Uterus (tissue), 4 donors: Measurements from ENCODE around the gene SLC35F1. TPM values are rescaled to one million over a fixed set of nuclear protein-coding genes. Genes with fewer than 3 reads are reported as not detected.

Experiments
- DNase-seq, 2 donors: peaks; one replicate each; pipeline ENCODE4 v3.0.0-alpha.2; 2019 to 2020
- H3K27ac ChIP-seq, 2 donors: fragments of 200-600 bp; sonication (generic); 1 replicate in 1 of 2; 2 replicates in 1 of 2; pipeline ENCODE4 v1.5.1; 2016 to 2018
- H3K27me3 ChIP-seq, 2 donors: fragments of 200-600 bp; sonication (generic); one replicate each; pipeline ENCODE4 v1.5.1; 2018 to 2019; ENCODE audit warnings: control low read depth in 1 of 2
- H3K36me3 ChIP-seq, 2 donors: fragments of 200-600 bp; sonication (generic); one replicate each; pipeline ENCODE4 v1.5.1; 2019; ENCODE audit warnings: control low read depth in 1 of 2
- H3K4me1 ChIP-seq, 2 donors: fragments of 200-600 bp; sonication (generic); one replicate each; pipeline ENCODE4 v1.5.1; 2018 to 2019; ENCODE audit warnings: control low read depth in 1 of 2
- H3K4me3 ChIP-seq, 2 donors: fragments of 200-600 bp; sonication (generic); 1 replicate in 1 of 2; 2 replicates in 1 of 2; pipeline ENCODE4 v1.5.1; 2018 to 2019; ENCODE audit warnings: mild to moderate bottlenecking in 1 of 2
- H3K9me3 ChIP-seq, 2 donors: fragments of 200-600 bp; sonication (generic); one replicate each; pipeline ENCODE4 v1.5.1; 2019; ENCODE audit warnings: control low read depth in 1 of 2
- POLR2A ChIP-seq, 2 donors: fragments of 450-650 bp; IDR thresholded peaks; one replicate each; pipeline ENCODE4 v1.6.1; 2016; ENCODE audit warnings: antibody characterized with exemption in 2 of 2, mild to moderate bottlenecking in 1 of 2, moderate library complexity in 1 of 2
- intact Hi-C: fragments of 100-400 bp; cut with DNase I; formaldehyde crosslinking; loops from one replicate; pipeline ENCODE4 v1.15.1; 2023; ENCODE audit warnings: low total_unique reads
- total RNA-seq, 4 donors: library from RNA; depleted of rRNA in 3 of 4; stranded (reverse); fragments of >200 nt in 3 of 4; gene quantifications; one replicate each; pipeline versions ENCODE4 v1.1.0 to v1.2.4, GENCODE V29; 2014 to 2023
- TF ChIP-seq, protein P1 (sequence below), 4 experiments: fragments of 200-600 bp in 2 of 4; fragments of 450-650 bp in 2 of 4; sonication (generic) in 2 of 4; IDR thresholded peaks; one replicate each; pipeline ENCODE4 v1.5.1; 2016 to 2019; ENCODE audit warnings: antibody characterized with exemption in 4 of 4, mild to moderate bottlenecking in 2 of 4, moderate library complexity in 1 of 4
- donor health status: DM: yes; HTN: yes; CAD: no.

SLC35F1 gene
- total RNA-seq, 4 donors from 2014 or later = 1.0 to 12.1 (median 9.7) TPM

- Histone ChIP-seq H3K4me3 (no peak overlapping the region), H3K27ac (no peak overlapping the region), H3K4me1 (no peaks in the 10 kb centered on the region), H3K9me3 (no peaks in the 10 kb centered on the region), H3K27me3 (no peaks in the 10 kb centered on the region), H3K36me3 (no peaks in the 10 kb centered on the region)
- intact Hi-C loops = no loop called here
- DNase-seq = no peak
- TF ChIP-seq, protein P1, sequence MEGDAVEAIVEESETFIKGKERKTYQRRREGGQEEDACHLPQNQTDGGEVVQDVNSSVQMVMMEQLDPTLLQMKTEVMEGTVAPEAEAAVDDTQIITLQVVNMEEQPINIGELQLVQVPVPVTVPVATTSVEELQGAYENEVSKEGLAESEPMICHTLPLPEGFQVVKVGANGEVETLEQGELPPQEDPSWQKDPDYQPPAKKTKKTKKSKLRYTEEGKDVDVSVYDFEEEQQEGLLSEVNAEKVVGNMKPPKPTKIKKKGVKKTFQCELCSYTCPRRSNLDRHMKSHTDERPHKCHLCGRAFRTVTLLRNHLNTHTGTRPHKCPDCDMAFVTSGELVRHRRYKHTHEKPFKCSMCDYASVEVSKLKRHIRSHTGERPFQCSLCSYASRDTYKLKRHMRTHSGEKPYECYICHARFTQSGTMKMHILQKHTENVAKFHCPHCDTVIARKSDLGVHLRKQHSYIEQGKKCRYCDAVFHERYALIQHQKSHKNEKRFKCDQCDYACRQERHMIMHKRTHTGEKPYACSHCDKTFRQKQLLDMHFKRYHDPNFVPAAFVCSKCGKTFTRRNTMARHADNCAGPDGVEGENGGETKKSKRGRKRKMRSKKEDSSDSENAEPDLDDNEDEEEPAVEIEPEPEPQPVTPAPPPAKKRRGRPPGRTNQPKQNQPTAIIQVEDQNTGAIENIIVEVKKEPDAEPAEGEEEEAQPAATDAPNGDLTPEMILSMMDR (IDR thresholded peaks at IDR 0.05) = no peak
- TF ChIP-seq POLR2A (IDR thresholded peaks at IDR 0.05) = no peak
These were observed 316.3 kb downstream of the SLC35F1 start for GRCh38 chr6:118223316-118223715.

GRCh38 chr6:118228886-118229285 lies 321.8 kb downstream of the SLC35F1 start:
- no peak for TF ChIP-seq POLR2A (IDR thresholded peaks at IDR 0.05)
- TF ChIP-seq, protein P1 (IDR thresholded peaks at IDR 0.05) = no peak
- Histone ChIP-seq H3K27ac (no peak overlapping the region), H3K27me3 (no peaks in the 10 kb centered on the region), H3K4me3 (no peak overlapping the region), H3K9me3 (no peaks in the 10 kb centered on the region), H3K36me3 (no peaks in the 10 kb centered on the region), H3K4me1 (no peaks in the 10 kb centered on the region)
- intact Hi-C loops = no loop called here
- no peak for DNase-seq

- H3K9me3 ChIP-seq = no peaks in the 10 kb centered on the region
- no peaks in the 10 kb centered on the region for H3K36me3 ChIP-seq
- H3K4me1 ChIP-seq = no peaks in the 10 kb centered on the region
- no peak for DNase-seq
- H3K4me3 ChIP-seq = no peak overlapping the region
- H3K27me3 ChIP-seq = no peaks in the 10 kb centered on the region
- intact Hi-C loops = no loop called here
- no peak overlapping the region for H3K27ac ChIP-seq
- TF ChIP-seq, protein P1 (IDR thresholded peaks at IDR 0.05) = no peak
- no peak for TF ChIP-seq POLR2A (IDR thresholded peaks at IDR 0.05)
These were observed 333.9 kb downstream of the SLC35F1 start for GRCh38 chr6:118240878-118241528.

DNA sequence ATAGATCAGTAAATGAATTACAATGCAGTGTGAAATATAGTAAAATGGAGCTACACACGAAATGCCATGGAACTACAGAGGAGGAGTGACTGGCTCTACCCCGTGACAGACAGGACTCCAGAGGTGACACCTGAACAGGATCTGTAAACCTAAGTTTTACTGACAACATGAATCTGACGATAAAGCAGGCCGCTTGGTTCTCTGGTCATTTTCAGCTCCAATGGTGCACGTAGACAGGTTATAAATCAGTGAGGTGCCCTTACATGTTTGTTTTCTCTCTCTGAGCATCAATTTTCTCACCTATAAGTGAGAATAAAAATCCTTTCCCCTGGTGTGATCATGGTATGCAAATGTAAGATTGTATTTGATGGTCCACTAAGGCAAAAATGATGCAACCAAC lies 339.3 kb downstream of the SLC35F1 start:
- no peak for DNase-seq
- H3K27ac ChIP-seq = no peak overlapping the region
- H3K4me1 ChIP-seq = no peaks in the 10 kb centered on the region
- H3K9me3 ChIP-seq = no peaks in the 10 kb centered on the region
- H3K4me3 ChIP-seq = no peak overlapping the region
- H3K36me3 ChIP-seq = no peaks in the 10 kb centered on the region
- TF ChIP-seq POLR2A (IDR thresholded peaks at IDR 0.05) = no peak
- TF ChIP-seq, protein P1 (IDR thresholded peaks at IDR 0.05) = no peak
- no peaks in the 10 kb centered on the region for H3K27me3 ChIP-seq
- intact Hi-C loops = no loop called here

- intact Hi-C loops = no loop called here
- H3K9me3 ChIP-seq = no peaks in the 10 kb centered on the region
- H3K27me3 ChIP-seq = no peaks in the 10 kb centered on the region
- no peak overlapping the region for H3K27ac ChIP-seq
- no peak for DNase-seq
- H3K36me3 ChIP-seq = no peaks in the 10 kb centered on the region
- H3K4me1 ChIP-seq = no peaks in the 10 kb centered on the region
- no peak for TF ChIP-seq POLR2A (IDR thresholded peaks at IDR 0.05)
- TF ChIP-seq, protein P1 (IDR thresholded peaks at IDR 0.05) = no peak
- H3K4me3 ChIP-seq = no peak overlapping the region
These were observed 341.1 kb downstream of the SLC35F1 start for GRCh38 chr6:118248171-118248570.
